Measurements from ENCODE around the gene IFT80. TPM values are rescaled to one million over a fixed set of nuclear protein-coding genes. Genes with fewer than 3 reads are reported as not detected.

IFT80 gene
- total RNA-seq, 1 experiment from 2014 or later, result 26.9 TPM

GRCh38 chr3:160434071-160434470 is 35.0 kb upstream of the IFT80 start (continued):
- TF ChIP-seq, protein P1, sequence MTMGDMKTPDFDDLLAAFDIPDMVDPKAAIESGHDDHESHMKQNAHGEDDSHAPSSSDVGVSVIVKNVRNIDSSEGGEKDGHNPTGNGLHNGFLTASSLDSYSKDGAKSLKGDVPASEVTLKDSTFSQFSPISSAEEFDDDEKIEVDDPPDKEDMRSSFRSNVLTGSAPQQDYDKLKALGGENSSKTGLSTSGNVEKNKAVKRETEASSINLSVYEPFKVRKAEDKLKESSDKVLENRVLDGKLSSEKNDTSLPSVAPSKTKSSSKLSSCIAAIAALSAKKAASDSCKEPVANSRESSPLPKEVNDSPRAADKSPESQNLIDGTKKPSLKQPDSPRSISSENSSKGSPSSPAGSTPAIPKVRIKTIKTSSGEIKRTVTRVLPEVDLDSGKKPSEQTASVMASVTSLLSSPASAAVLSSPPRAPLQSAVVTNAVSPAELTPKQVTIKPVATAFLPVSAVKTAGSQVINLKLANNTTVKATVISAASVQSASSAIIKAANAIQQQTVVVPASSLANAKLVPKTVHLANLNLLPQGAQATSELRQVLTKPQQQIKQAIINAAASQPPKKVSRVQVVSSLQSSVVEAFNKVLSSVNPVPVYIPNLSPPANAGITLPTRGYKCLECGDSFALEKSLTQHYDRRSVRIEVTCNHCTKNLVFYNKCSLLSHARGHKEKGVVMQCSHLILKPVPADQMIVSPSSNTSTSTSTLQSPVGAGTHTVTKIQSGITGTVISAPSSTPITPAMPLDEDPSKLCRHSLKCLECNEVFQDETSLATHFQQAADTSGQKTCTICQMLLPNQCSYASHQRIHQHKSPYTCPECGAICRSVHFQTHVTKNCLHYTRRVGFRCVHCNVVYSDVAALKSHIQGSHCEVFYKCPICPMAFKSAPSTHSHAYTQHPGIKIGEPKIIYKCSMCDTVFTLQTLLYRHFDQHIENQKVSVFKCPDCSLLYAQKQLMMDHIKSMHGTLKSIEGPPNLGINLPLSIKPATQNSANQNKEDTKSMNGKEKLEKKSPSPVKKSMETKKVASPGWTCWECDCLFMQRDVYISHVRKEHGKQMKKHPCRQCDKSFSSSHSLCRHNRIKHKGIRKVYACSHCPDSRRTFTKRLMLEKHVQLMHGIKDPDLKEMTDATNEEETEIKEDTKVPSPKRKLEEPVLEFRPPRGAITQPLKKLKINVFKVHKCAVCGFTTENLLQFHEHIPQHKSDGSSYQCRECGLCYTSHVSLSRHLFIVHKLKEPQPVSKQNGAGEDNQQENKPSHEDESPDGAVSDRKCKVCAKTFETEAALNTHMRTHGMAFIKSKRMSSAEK (CRISPR knock-in tag; IDR thresholded peaks at IDR 0.05; ENCODE audit: borderline replicate concordance), result no peak
- TF ChIP-seq ATF3 (CRISPR knock-in tag; conservative IDR thresholded peaks at IDR 0.05) (no peak), CBFB (CRISPR knock-in tag; IDR thresholded peaks at IDR 0.05; ENCODE audit: low read depth) (no peak), SOX15 (CRISPR knock-in tag; IDR thresholded peaks at IDR 0.05) (no peak)

DNA sequence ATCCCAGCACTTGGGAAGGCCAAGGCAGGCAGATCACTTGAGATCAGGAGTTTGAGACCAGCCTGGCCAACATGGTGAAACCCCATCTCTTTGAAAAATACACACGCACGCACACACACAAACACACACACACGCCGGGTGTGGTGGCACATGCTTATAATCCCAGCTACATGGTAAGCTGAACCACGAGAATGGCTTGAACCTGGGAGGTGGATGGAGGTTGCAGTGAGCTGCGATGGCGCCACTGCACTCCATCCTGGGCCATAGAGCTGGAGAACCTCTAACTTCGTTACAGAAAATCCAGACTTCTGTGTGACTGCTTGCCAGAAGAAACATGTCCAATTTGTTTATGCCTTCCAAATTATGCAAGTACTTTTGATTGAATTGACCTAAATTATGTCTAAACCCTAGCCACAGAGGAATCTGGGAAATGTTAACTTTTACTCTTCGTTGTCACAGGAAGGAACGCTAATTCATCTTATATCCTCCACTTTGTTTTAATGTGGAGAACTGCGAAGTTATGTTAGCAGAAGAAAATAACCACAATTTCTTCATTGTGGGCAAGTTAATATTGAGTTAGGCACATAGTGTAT is 28.9 kb upstream of the IFT80 start:
- H3K9me3 Mint-ChIP-seq, result no peaks in the 10 kb centered on the region
- POLR2A ChIA-PET, result no interaction called here
- ATAC-seq, result no peak
- no peak for DNase-seq (ENCODE audit: low spot score)
- CTCF ChIA-PET, result no interaction called here
- no peaks in the 10 kb centered on the region for H3K27me3 Mint-ChIP-seq (ENCODE audit: low read depth)
- 0 out of 2 replicates have a peak overlapping the region, but pooled peaks have one; percentile 36 for H3K27ac Mint-ChIP-seq
- H3K36me3 Mint-ChIP-seq, result peaks cover 87% of the 10 kb centered on the region
- no peak overlapping the region for H3K4me3 Mint-ChIP-seq
- no peak for TF ChIP-seq PRDM15 (CRISPR knock-in tag; IDR thresholded peaks at IDR 0.05)
- TF ChIP-seq, protein P1 (CRISPR knock-in tag; IDR thresholded peaks at IDR 0.05; ENCODE audit: borderline replicate concordance), result no peak
- no peak for TF ChIP-seq SOX15 (CRISPR knock-in tag; IDR thresholded peaks at IDR 0.05)
- H3K4me1 Mint-ChIP-seq, result no peaks in the 10 kb centered on the region

DNA sequence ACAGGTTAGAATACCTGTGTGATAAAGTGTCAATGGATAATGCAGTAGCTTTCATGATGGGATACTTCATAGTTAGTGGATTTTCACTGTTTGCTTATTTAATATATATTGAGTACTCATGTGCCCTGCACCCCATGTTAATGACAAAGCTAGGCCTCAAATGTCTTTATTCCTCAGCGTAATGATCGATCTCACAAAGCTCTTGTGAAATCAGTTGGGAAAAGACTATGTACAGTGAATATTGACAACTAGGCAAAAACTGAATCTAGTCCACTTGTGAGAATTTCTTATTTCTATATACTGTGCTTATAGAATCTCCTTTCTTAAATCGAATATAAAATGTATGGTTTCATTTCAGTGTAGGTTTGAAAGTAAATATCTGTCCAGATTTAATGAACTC is 18.3 kb upstream of the IFT80 start:
- Mint-ChIP-seq H3K36me3 (peaks cover 88% of the 10 kb centered on the region), H3K4me3 (no peak overlapping the region), H3K27me3 (ENCODE audit: low read depth) (no peaks in the 10 kb centered on the region), H3K4me1 (no peaks in the 10 kb centered on the region), H3K9me3 (no peaks in the 10 kb centered on the region), H3K27ac (no peak overlapping the region)
- ChIA-PET POLR2A (no interaction called here), CTCF (no interaction called here)
- no peak for DNase-seq (ENCODE audit: low spot score)
- no peak for ATAC-seq
- TF ChIP-seq GRHL2 (CRISPR knock-in tag; IDR thresholded peaks at IDR 0.05; ENCODE audit: insufficient replicate concordance, severe bottlenecking) (no peak), FOXP1 (CRISPR knock-in tag; IDR thresholded peaks at IDR 0.05; ENCODE audit: borderline replicate concordance) (no peak), ZNF396 (CRISPR knock-in tag; IDR thresholded peaks at IDR 0.05; ENCODE audit: borderline replicate concordance) (no peak), HMGXB4 (CRISPR knock-in tag; IDR thresholded peaks at IDR 0.05) (no peak), ZNF671 (CRISPR knock-in tag; IDR thresholded peaks at IDR 0.05) (no peak), SMAD4 (CRISPR knock-in tag; IDR thresholded peaks at IDR 0.05) (no peak), JAZF1 (CRISPR knock-in tag; IDR thresholded peaks at IDR 0.05) (no peak), ERG (CRISPR knock-in tag; IDR thresholded peaks at IDR 0.05) (no peak), CREB1 (CRISPR knock-in tag; IDR thresholded peaks at IDR 0.05) (no peak), MYBL2 (CRISPR knock-in tag; IDR thresholded peaks at IDR 0.05) (no peak), NFYB (CRISPR knock-in tag; conservative IDR thresholded peaks at IDR 0.05; ENCODE audit: low read depth) (no peak), FOXK1 (CRISPR knock-in tag; IDR thresholded peaks at IDR 0.05) (no peak)

Measured in WTC11 (cell line).